GM18517 (cell line): Measurements from ENCODE around the gene PHTF2.

ENCODE experiments used
- ATAC-seq: cut with Tn5 transposase; IDR thresholded peaks from one replicate; pipeline ENCODE4 v1.9.1; 2021; ENCODE audit warnings: mild to moderate bottlenecking, moderate library complexity; ENCODE audit not compliant: unreplicated experiment

Gene PHTF2

DNA sequence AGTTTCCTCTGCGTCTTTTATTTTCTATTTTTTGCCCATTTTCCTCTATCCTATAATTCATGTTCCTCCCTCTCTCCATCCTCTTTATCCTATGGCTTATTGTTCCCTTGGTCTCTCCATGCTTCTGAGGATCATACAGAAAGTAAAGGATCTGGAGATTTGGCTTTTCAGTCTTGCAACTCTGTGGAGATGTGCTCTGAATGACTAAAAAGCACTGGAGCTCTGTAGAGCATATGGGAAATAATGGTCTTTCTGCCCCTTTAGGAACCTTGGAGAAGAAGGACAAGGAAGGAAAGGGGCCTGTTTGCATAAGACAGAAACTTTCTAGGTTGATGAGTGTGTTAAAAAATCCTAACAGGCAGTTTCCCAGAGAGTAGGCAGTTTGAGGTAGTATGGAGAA is 120.1 kb downstream of the PHTF2 start:
- ATAC-seq, result no peak

DNA sequence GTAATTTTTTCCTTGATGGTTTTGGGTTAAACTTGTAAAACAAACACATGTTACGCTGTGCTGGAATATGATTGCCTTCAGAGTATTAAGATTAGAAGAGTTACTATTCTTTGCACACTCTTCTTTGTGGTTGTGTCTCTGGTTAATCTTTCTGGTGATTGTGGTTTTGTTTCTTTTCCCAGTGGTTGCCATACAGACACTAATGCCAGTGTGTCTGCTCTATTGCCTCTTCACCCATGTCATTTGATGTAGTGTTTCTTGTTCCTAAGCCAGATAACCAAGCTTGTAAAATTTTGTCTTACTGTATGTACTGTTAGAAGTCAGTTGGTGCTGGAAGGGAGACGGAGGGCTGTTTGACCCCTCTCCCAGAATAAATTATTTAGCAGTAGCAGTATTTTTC is 124.8 kb downstream of the PHTF2 start:
- ATAC-seq, result no peak

DNA sequence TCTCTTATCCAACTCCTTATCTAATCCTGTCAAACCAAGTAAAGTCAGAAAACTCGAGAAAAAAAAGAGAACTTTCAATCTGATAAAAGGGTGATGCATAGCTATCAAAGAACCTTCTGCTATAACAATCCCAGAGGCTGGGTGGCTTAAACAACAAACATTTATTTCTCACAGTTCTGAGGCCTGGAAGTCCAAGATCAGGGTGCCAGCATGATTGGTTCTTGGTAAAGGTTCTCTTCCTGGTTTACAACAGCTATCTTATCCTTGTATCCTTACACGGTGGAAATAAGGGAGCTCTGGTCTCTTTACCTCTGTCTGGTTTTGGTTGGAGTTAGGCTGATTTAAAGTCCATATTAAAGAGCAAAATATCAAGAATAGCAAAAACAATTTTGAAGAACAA is 131.9 kb downstream of the PHTF2 start:
- ATAC-seq, result no peak

DNA sequence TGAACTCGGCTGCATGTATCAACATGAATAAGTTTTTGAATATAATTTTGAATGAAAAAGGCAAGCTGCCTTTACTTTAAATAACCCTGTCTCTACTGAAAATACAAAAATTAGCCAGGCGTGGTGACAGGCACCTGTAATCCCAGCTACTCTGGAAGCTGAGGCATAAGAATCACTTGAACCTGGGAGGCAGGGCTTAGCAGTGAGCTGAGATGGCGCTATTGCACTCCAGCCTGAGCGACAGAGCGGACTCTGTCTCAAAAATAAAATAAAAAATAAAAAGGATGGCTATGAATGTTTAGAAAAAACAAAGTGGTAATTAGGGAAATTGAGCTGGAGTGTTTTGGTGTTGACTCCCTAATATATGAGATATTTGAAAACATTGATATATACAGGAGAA is 133.3 kb downstream of the PHTF2 start:
- ATAC-seq, result no peak

DNA sequence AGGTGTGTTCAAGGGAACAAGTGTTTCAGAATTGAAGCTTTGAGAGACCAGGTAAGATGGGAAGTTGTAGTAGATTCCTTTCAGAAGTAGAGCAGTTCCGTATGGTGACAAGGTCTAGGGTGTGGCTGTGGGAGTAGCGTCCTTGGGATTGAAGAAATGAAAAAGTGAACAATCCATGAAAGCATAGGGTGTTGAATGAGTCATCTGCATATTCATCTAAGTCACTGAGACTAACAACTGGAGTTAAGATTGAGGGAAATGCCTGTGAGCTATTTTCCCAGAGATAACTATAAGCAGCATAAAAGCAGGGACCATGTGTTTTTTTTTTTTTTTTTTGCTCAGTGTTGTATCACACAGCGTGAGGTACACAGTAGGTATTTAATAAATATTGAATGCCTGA is 134.8 kb downstream of the PHTF2 start:
- no peak for ATAC-seq

DNA sequence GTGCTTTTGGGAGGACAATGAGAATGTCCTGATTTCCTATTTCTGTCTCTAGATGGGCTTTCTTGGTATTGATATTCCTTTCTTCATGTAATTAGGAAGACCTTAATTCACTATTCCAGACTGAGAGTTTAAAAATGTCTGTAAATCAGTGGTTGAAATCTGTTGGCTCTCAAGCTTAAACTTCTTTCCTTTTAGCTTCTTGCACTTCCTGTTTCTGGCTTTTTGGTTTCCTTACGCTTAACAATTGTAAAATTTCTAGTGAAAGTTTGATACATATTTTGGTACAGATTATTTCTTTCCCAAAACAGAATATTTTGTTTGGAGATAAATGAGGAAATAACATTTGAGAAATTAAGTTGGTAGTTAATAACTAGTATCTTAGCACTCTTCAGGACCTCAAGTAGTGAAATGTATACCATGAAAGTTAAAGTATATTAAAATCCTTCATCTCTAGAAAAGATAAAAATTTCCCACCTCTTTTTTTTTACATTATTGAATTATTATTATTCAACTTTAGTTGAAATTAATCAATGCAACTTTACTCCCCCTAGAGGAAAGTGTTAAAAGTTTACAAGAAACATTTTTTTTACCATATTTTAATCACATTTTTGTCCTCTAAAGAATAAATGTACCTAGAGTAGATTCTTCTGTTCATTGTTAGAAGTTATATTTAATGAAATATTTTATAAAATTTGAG is 137.2 kb downstream of the PHTF2 start:
- no peak for ATAC-seq

DNA sequence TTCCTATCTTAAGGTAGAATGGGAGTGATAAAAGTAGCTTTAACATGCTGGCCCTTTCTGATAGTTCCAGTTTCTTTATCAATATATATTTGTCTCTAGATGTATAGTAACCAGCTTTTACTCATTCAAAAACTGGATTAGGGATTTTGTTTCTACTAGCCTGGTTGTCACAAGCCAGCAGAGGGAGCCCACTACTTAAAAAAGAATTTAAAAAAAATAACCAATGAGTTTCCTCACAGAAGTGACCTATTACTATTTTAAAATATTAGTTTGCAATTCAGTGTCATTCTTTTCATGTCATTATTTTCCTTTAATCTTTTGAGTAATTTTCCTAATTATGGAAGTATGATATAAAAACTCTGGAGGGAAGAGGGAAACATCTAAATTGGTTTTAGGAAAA is 142.1 kb downstream of the PHTF2 start:
- no peak for ATAC-seq

DNA sequence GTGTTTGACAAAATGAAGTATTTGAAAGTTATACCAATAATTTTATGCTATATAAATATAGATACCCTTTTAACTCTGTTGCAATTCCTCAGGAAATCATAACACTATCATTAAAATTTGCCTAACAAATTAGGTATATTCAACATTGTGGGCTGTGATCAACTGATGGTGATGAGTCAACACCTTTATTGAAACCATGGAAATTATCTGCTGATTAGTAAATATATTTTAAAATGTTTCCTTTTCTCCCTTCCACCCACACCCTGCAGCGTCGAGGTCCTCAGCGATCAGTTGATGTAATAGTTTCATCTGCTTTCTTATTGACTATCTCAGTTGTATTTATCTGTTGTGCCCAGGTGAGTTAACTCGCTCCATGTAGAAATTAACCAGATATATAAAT is 143.9 kb downstream of the PHTF2 start:
- no peak for ATAC-seq

DNA sequence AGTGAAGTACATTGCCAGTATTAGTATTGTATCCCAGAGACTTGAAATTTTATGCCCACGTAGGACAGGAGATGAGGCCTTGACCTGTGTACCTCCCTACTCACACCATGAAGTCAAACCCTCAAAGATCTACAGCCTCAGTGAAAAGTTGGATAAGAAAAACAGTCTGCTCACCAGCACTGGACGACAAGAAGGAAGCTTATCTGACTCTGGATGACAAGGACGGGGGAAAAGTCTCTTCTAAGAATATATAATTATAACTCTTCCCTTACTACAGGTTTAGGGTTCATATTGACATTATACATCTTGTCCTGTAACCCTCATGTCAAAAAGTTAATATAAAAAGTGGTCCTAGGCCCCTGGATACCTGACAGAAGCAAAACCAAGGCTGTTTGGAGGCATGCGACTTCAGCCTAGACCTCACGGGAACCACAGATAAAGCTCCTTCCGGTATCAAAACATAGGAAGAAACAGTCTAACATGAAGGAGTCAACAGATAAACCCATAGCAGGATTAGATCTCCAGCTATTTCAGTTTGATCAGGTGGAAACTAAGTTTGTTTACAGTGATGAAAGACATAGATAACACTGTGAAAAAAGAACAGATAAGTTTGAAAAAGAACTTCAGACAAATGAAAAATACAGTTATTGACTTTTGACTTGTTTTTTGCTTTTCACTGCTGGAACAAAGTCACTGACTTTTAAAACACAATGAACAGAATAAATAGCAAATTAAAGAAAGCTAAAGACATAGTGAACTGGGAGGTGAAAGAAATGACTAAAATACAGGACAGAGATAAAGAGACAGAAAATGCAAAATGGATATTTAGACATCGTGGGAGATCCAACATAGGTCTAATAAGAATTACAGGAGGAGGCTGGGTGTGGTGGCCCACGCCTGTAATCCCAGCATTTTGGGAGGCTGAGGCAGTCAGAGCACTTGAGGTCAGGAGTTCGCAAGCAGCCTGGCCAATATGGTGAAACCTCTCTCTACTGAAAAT is 145.9 kb downstream of the PHTF2 start:
- ATAC-seq, result no peak

DNA sequence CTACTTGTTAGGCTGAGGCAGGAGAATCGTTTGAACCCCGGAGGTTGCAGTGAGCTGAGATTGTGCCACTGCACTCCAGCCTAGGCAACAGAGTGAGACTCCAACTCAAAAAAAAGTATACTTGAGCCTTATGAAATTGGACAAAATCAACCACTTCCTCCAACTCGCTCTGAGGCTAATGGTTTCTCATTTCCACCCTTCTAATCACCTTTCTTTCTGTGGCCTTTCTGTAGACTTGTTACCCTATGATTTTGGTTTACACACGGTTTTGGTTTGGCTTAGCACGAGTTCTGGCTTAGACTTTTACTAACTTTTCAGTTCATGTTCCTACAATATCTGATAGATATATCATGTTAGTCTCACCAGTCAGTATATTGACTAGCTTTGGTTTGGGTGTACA is 152.0 kb downstream of the PHTF2 start:
- ATAC-seq, result no peak

DNA sequence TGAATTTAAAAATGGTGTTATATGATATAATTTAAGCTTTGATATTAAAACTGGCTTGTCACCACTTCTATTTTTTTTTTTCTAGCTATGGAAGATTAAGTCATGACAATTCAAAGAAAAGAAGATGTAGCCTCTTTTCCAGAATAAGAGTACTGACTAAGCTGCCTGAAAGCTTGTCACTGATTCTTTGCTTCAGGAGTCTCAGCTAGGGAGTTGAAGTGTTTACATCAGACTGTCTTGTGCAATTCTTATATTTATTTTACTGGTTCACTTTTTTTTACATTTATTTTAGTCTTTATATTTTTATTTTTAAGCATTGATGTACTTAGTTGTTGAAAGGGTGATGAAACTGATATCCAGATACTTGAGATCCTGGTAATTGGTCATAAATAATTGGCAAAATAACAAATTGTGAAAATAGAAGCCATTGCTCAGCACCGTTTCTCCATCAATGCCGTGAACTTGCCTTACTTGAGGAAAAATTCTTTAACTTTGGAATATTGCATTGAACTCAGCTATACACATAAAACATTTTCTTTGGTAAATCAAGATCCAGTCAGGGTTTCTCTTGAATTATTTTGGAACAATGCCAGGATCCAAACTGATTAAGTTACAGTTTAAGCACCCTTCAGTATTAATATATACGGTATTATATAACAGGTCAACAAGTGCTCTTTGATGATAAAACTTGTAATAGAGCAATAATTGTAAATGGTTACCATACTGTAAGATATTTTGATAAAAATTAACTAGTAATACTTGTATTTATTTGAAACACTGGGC is 156.4 kb downstream of the PHTF2 start:
- ATAC-seq, result no peak

DNA sequence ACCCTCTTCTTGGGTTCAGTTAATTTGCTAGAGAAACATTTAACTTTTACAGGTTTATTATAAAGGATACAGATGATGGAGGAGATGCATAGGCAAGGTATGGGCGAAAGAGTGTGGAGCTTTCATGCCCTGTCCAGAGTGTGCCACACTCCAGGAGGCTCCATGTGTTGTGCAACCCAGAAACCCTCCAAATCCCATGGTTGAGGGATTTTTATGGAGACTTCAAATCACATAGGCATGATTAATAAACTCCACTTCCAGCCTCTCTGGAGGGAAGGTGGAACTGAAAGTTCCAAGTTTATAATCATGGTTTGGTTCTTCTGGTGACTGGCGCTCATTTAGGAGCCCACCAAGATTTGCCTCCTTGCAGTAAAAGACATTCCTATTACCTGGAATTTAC is 159.9 kb downstream of the PHTF2 start:
- no peak for ATAC-seq

DNA sequence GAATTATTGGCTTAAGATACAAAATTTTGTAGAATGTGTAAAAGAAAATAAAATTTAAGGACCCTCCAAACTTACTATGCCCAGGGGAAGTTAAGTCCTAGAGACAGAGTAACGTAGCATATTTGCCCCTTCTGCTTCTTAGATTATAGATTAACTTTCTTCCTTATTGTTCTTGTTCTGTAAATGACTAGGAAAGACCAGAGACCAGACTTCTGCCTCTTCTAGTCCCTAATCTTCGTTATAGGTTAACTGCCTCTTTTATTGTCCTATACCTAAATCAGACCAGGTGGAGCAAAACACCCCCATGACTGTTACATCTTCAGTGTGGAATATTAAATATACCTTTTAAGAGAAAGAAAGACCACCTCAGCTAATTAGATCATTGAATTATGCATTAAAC is 160.5 kb downstream of the PHTF2 start:
- ATAC-seq, result no peak

DNA sequence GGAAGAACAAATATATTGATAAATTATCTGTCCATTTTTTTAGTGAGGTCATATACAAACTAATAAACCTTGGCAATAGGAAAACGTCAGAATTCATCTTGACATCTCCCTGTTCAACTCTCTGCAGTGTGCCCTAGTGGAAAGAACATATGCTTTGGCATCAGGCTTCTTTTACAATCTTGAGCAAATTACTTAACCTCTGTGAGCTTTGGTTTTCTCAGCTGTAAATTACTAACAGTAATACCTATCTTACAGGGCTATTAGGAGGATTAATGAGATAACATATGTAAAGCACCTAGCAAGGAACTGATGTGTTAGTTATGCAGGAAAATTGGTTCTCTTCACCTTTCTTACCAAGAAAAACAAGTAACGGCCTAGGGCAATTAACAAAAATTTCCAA is 161.8 kb downstream of the PHTF2 start:
- ATAC-seq, result no peak

DNA sequence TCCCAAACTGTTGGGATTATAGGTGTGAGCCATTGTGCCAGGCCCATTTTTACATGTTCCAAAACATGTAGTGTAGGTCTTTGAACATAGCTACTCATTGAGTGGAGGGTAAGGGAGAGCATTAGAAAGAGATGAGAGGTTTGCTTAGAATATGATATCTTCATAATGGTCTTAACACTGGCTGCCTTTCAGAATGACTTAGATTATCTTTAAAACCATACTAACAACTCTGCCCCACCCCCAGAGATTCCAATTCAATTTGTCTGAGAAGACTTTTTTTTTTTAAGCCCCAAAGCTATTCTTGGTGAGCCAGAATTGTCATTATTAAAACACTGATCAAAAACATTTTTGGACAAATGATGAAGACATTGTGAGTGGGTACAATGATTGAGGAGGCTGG is 168.9 kb downstream of the PHTF2 start:
- ATAC-seq, result no peak

DNA sequence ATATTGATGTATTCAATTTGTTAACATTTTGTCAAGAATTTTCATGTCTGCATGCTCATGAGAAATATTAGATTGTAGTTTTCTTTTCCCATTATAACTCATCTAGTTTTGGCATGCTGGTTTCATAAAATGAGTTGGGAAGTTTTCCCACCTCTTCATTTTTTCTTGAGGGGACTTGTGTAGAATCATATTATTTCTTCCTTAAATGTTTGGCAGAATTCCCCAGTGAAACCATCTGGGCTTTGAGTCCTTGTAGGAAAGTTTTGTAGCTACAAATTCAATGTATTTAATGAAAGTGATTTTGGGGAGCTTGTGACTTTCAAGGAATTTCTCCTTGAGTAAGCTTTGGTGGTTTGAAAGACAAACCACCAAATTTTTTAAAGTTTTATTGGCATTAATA is 173.2 kb downstream of the PHTF2 start:
- ATAC-seq, result no peak

DNA sequence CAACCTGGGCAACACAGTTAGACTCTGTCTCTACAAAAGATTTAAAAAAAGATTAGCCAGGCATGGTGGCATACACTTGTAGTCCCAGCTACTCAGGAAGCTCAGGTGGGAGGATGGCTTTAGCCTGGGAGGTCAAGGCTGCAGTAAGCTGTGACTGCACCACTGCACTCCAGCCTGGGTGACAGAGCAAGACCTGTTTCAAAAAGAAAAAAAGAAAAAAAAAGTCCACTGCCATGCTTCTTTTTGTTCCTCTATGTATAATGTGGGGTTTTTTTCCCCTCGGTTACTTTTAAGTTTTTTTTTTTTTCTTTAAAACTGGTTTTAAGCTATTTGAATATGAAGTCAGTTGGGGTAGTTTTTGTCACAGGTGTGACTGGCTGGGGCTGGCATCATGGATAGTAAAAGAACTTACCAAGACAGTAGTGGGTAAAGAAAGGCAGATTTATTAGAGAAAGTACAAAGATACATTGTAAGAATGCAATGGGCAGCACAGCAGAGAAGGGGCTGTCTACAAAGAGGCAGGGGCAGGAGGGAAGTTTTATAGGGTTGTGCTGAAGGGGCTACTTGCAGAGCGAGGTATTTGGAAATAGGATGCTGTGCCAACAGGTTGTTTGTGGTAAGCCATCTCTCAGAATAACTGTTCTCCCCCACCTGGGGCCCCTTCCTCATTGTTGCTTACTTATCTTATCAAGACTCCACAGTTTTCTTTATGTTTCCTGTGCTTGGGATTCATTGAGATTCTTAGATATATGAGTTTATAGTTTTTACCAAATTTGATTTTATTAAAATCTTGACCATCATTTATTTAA is 177.3 kb downstream of the PHTF2 start:
- no peak for ATAC-seq

DNA sequence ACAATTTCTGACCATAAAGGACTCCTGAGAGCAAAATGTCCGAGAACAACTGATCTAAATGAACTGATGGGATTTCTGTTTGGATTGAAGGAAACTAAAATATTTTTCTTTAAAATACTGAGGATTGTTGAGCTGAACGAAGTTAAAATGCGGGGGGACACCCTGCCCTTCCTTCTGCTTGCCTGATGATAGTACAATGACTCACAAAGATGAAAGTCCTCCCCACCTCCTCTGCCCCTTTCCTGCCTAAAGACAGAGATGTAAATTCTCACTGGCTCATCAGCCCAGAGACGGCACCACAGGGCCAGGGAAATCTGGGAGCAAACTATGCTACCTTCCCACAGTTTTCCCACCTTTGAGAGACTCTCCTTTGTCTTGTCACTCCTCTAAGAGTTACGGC is 180.6 kb downstream of the PHTF2 start:
- ATAC-seq, result no peak

DNA sequence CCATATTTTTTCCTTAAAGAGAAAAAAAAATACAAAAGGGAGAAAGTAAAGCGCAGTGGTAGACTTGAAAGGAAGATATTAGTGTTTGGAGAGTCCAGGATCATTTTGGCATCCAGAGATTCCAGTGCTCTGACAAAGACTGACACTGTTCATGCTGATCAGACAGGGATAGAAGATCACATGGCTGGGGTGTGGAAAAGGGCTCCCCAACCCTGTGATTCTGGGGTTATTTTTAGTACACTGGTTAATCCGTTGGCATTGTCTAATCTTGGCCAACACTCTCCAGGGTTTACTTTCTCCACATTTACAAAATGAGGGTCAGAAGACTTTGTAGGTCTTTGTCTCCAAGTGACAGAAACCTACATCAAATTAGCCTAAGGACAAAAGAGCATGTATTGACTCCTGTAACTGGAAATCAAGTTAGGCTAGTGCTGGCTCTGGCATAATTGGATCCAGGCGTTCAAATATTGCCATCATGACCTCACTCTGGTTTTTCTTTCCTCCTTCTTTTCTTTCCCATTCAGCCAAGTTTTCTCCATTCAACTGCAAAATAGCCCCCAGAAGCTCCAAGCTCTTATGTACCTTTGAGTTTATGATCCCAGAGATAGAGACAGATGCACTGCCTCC is 181.6 kb downstream of the PHTF2 start:
- ATAC-seq, result no peak

DNA sequence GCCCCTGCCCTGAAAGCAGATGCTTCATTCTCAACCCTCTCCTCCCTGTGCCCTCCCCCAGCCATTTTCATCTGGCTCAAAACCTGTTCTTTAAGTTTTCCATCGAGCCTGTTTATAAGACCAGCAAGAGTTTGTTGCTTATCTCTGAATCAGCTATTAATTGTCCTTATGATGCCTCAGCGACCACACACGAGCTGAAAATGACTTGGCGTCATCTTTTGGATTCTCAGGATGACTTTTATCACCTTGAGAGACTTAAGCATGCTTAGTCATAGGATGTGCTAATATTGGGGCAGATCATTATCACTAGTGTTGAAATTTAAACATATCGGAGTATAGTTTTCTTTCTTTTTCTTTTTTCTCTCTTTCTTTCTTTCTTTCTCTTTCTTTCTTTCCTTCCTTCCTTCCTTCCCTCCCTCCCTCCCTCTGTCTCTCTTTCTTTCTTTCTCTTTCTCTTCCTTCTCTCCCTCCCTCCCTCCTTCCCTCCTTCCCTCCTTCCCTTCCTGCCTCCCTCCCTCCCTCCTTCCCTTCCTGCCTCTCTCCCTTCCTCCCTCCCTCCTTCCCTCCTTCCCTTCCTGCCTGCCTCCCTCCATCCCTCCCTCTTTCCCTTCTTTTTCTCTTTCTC is 184.5 kb downstream of the PHTF2 start:
- ATAC-seq, result no peak
